Suppressor macrophage treated with lipopolysaccharide for 1 hour (primary cell): ENCODE results near the gene CFAP90.

Experiments
- DNase-seq, 3 donors: peaks; one replicate each; pipeline ENCODE4 v3.0.0-alpha.2; 2020 to 2022

The CFAP90 gene

GRCh38 chr5:7850395-7851239 is at the start of gene CFAP90:
Gene CFAP90, minus strand, starts transcription at chr5:7851133. Its CDS starts 112 bp downstream, at chr5:7851021.
- peak in 2 of 3 donors; percentile 19 to 31 for DNase-seq

GRCh38 chr5:7897014-7897600 is 46.2 kb upstream of the CFAP90 start:
- DNase-seq, result peak; percentile 17 to 36 (median 31)

- no peak for DNase-seq
Measured at GRCh38 chr5:7894860-7895259, 43.9 kb upstream of the CFAP90 start.

- no peak for DNase-seq
Measured at GRCh38 chr5:7894439-7894838, 43.5 kb upstream of the CFAP90 start.

- no peak for DNase-seq
Measured at GRCh38 chr5:7888901-7889300, 38.0 kb upstream of the CFAP90 start.

GRCh38 chr5:7886849-7887475 is 36.0 kb upstream of the CFAP90 start:
- DNase-seq, result peak; percentile 22 to 65 (median 60)

- DNase-seq, result no peak
Measured at GRCh38 chr5:7884491-7885267, 33.7 kb upstream of the CFAP90 start.

- DNase-seq, result no peak
Measured at GRCh38 chr5:7882926-7883325, 32.0 kb upstream of the CFAP90 start.

- DNase-seq, result no peak
Measured at GRCh38 chr5:7881816-7882215, 30.9 kb upstream of the CFAP90 start.

- no peak for DNase-seq
Measured at GRCh38 chr5:7881091-7881490, 30.2 kb upstream of the CFAP90 start.

GRCh38 chr5:7878381-7878873 is 27.5 kb upstream of the CFAP90 start:
- peak; percentile 72 to 92 (median 88) for DNase-seq

GRCh38 chr5:7877851-7878250 is 26.9 kb upstream of the CFAP90 start:
- no peak for DNase-seq

- DNase-seq, result peak in 2 of 3 donors; percentile 27
Measured at GRCh38 chr5:7876867-7877266, 25.9 kb upstream of the CFAP90 start.

- DNase-seq, result no peak
Measured at GRCh38 chr5:7875151-7875550, 24.2 kb upstream of the CFAP90 start.

- no peak for DNase-seq
Measured at GRCh38 chr5:7874639-7875038, 23.7 kb upstream of the CFAP90 start.

- DNase-seq, result no peak
Measured at GRCh38 chr5:7873216-7873615, 22.3 kb upstream of the CFAP90 start.

- no peak for DNase-seq
Measured at GRCh38 chr5:7872517-7873130, 21.7 kb upstream of the CFAP90 start.

- DNase-seq, result no peak
Measured at GRCh38 chr5:7871653-7872052, 20.7 kb upstream of the CFAP90 start.

GRCh38 chr5:7869474-7870136 is 18.7 kb upstream of the CFAP90 start:
- peak; percentile 60 to 79 (median 70) for DNase-seq

- peak; percentile 94 to 96 (median 96) for DNase-seq
Measured at GRCh38 chr5:7868773-7869473, 18.0 kb upstream of the CFAP90 start, which contains the start of the genes FASTKD3 and MTRR. Gene FASTKD3, minus strand, starts transcription at chr5:7869031. Its CDS starts 948 bp downstream, at chr5:7868083. Gene MTRR, plus strand, starts transcription at chr5:7869148. Its CDS starts 1,647 bp downstream, at chr5:7870795.

- DNase-seq, result no peak
Measured at GRCh38 chr5:7868427-7868772, 17.5 kb upstream of the CFAP90 start.
